ENCODE measurements around the gene LIX1.

LIX1 gene

GRCh38 chr5:97124335-97124734 is 18.1 kb downstream of the LIX1 start:
- no peak overlapping the region for H3K4me2 ChIP-seq (ENCODE audit: low read length)
- no peaks in the 10 kb centered on the region for H4K20me1 ChIP-seq (ENCODE audit: insufficient read depth, low read length)
- no peaks in the 10 kb centered on the region for H3F3A ChIP-seq (ENCODE audit: insufficient read depth, low read length)
- H3K79me2 ChIP-seq (ENCODE audit: insufficient read depth, low read length) = no peaks in the 10 kb centered on the region
- H3K9me2 ChIP-seq (ENCODE audit: low read depth, low read length) = no peaks in the 10 kb centered on the region
- H3K27me3 ChIP-seq (ENCODE audit: insufficient read depth, low read length) = no peaks in the 10 kb centered on the region
- no peak overlapping the region for H3K4me3 ChIP-seq (ENCODE audit: low read depth, low read length, poor library complexity, severe bottlenecking)
- no peaks in the 10 kb centered on the region for H3K9me3 ChIP-seq (ENCODE audit: low read length)
- no peak for TF ChIP-seq EZH2 (IDR thresholded peaks at IDR 0.05; ENCODE audit: borderline replicate concordance, low read length)
- no peak for TF ChIP-seq CTCF (IDR thresholded peaks at IDR 0.05; ENCODE audit: low read length)
- H3K9ac ChIP-seq (ENCODE audit: low read length) = no peak overlapping the region
- no peak overlapping the region for H3K27ac ChIP-seq (ENCODE audit: low read depth, low read length, poor library complexity, severe bottlenecking)
- no peaks in the 10 kb centered on the region for H3K4me1 ChIP-seq (ENCODE audit: insufficient read depth, low read length, severe bottlenecking)
- no peak overlapping the region for H2AFZ ChIP-seq (ENCODE audit: low read length)
- no peaks in the 10 kb centered on the region for H3K36me3 ChIP-seq (ENCODE audit: insufficient read depth, low read length)

- Histone ChIP-seq H3K9me2 (ENCODE audit: low read depth, low read length) (no peaks in the 10 kb centered on the region), H3K9me3 (ENCODE audit: low read length) (no peaks in the 10 kb centered on the region), H2AFZ (ENCODE audit: low read length) (no peak overlapping the region), H3K4me2 (ENCODE audit: low read length) (no peak overlapping the region), H3K4me3 (ENCODE audit: low read depth, low read length, poor library complexity, severe bottlenecking) (no peak overlapping the region), H3K9ac (ENCODE audit: low read length) (no peak overlapping the region), H3K36me3 (ENCODE audit: insufficient read depth, low read length) (no peaks in the 10 kb centered on the region), H3K4me1 (ENCODE audit: insufficient read depth, low read length, severe bottlenecking) (peaks cover 5% of the 10 kb centered on the region), H3F3A (ENCODE audit: insufficient read depth, low read length) (no peaks in the 10 kb centered on the region), H4K20me1 (ENCODE audit: insufficient read depth, low read length) (no peaks in the 10 kb centered on the region), H3K79me2 (ENCODE audit: insufficient read depth, low read length) (no peaks in the 10 kb centered on the region), H3K27ac (ENCODE audit: low read depth, low read length, poor library complexity, severe bottlenecking) (no peak overlapping the region), H3K27me3 (ENCODE audit: insufficient read depth, low read length) (no peaks in the 10 kb centered on the region)
- TF ChIP-seq CTCF (IDR thresholded peaks at IDR 0.05; ENCODE audit: low read length) (no peak), EZH2 (IDR thresholded peaks at IDR 0.05; ENCODE audit: borderline replicate concordance, low read length) (no peak)
Observed at GRCh38 chr5:97121848-97122247, 20.6 kb downstream of the LIX1 start.

GRCh38 chr5:97120195-97120594 is 22.2 kb downstream of the LIX1 start:
- H3K27ac ChIP-seq (ENCODE audit: low read depth, low read length, poor library complexity, severe bottlenecking) = no peak overlapping the region
- H3K9ac ChIP-seq (ENCODE audit: low read length) = no peak overlapping the region
- no peak overlapping the region for H3K4me2 ChIP-seq (ENCODE audit: low read length)
- peaks cover 5% of the 10 kb centered on the region for H3K4me1 ChIP-seq (ENCODE audit: insufficient read depth, low read length, severe bottlenecking)
- H3K9me3 ChIP-seq (ENCODE audit: low read length) = no peaks in the 10 kb centered on the region
- H3K36me3 ChIP-seq (ENCODE audit: insufficient read depth, low read length) = no peaks in the 10 kb centered on the region
- H3K4me3 ChIP-seq (ENCODE audit: low read depth, low read length, poor library complexity, severe bottlenecking) = no peak overlapping the region
- no peak for TF ChIP-seq CTCF (IDR thresholded peaks at IDR 0.05; ENCODE audit: low read length)
- H3K79me2 ChIP-seq (ENCODE audit: insufficient read depth, low read length) = no peaks in the 10 kb centered on the region
- H3F3A ChIP-seq (ENCODE audit: insufficient read depth, low read length) = no peaks in the 10 kb centered on the region
- H3K27me3 ChIP-seq (ENCODE audit: insufficient read depth, low read length) = no peaks in the 10 kb centered on the region
- no peak overlapping the region for H2AFZ ChIP-seq (ENCODE audit: low read length)
- no peaks in the 10 kb centered on the region for H4K20me1 ChIP-seq (ENCODE audit: insufficient read depth, low read length)
- no peaks in the 10 kb centered on the region for H3K9me2 ChIP-seq (ENCODE audit: low read depth, low read length)

All from OCI-LY1 (cell line).